ENCODE data around the gene SKAP2. TPM values are rescaled to one million over a fixed set of nuclear protein-coding genes. Genes with fewer than 3 reads are reported as not detected.

Gene SKAP2
- 42.8 and 46.4 TPM in 2 replicates for total RNA-seq
- long read RNA-seq, transcript SKAP2-201 (13 exons, 3,998 nt): major isoform, 125 of 165 reads
- long read RNA-seq, partial matches to known transcripts: 11 of 165 reads
- long read RNA-seq, other reads (novel, unspliced or antisense): 29 of 165 reads

GRCh38 chr7:26864309-26865093 lies at the start of gene SKAP2:
TSS of gene SKAP2 (minus strand) at chr7:26864590. CDS start at chr7:26864429, 161 bp downstream.
- peak; percentile 98 for DNase-seq (ENCODE audit: low spot score, unreplicated experiment)
- H3K27ac Mint-ChIP-seq: peak within 1 kb of the TSS; percentile 99
- H3K36me3 Mint-ChIP-seq (ENCODE audit: insufficient read depth): no peaks in the 10 kb centered on the region
- no peak for TF ChIP-seq CTCF (IDR thresholded peaks at IDR 0.05; ENCODE audit: unreplicated experiment)
- peaks cover 35% of the 10 kb centered on the region for H3K4me1 Mint-ChIP-seq (ENCODE audit: low read depth)
- H3K4me3 Mint-ChIP-seq (ENCODE audit: low read depth): peak within 1 kb of the TSS; percentile 95
- no peaks in the 10 kb centered on the region for H3K9me3 Mint-ChIP-seq (ENCODE audit: low read depth)
- H3K27me3 Mint-ChIP-seq: no peaks in the 10 kb centered on the region

GRCh38 chr7:26912933-26913536 lies 48.6 kb upstream of the SKAP2 start:
- Mint-ChIP-seq H3K36me3 (ENCODE audit: insufficient read depth) (no peaks in the 10 kb centered on the region), H3K9me3 (ENCODE audit: low read depth) (no peaks in the 10 kb centered on the region), H3K4me1 (ENCODE audit: low read depth) (peaks cover 7% of the 10 kb centered on the region), H3K27ac (no peak overlapping the region), H3K27me3 (no peaks in the 10 kb centered on the region), H3K4me3 (ENCODE audit: low read depth) (no peak overlapping the region)
- DNase-seq (ENCODE audit: low spot score, unreplicated experiment): no peak
- TF ChIP-seq CTCF (IDR thresholded peaks at IDR 0.05; ENCODE audit: unreplicated experiment): no peak

- H3K4me3 Mint-ChIP-seq (ENCODE audit: low read depth): no peak overlapping the region
- no peaks in the 10 kb centered on the region for H3K9me3 Mint-ChIP-seq (ENCODE audit: low read depth)
- no peak for DNase-seq (ENCODE audit: low spot score, unreplicated experiment)
- no peak for TF ChIP-seq CTCF (IDR thresholded peaks at IDR 0.05; ENCODE audit: unreplicated experiment)
- no peaks in the 10 kb centered on the region for H3K36me3 Mint-ChIP-seq (ENCODE audit: insufficient read depth)
- no peak overlapping the region for H3K27ac Mint-ChIP-seq
- H3K4me1 Mint-ChIP-seq (ENCODE audit: low read depth): no peaks in the 10 kb centered on the region
- no peaks in the 10 kb centered on the region for H3K27me3 Mint-ChIP-seq
These were observed 47.9 kb upstream of the SKAP2 start for GRCh38 chr7:26912338-26912737.

GRCh38 chr7:26910221-26910620 lies 45.8 kb upstream of the SKAP2 start:
- H3K9me3 Mint-ChIP-seq (ENCODE audit: low read depth): no peaks in the 10 kb centered on the region
- H3K36me3 Mint-ChIP-seq (ENCODE audit: insufficient read depth): no peaks in the 10 kb centered on the region
- no peaks in the 10 kb centered on the region for H3K27me3 Mint-ChIP-seq

More at GRCh38 chr7:26910221-26910620, 45.8 kb upstream of the SKAP2 start:
- Mint-ChIP-seq H3K4me1 (ENCODE audit: low read depth) (peaks cover 4% of the 10 kb centered on the region), H3K4me3 (ENCODE audit: low read depth) (no peak overlapping the region), H3K27ac (no peak overlapping the region)
- no peak for TF ChIP-seq CTCF (IDR thresholded peaks at IDR 0.05; ENCODE audit: unreplicated experiment)
- no peak for DNase-seq (ENCODE audit: low spot score, unreplicated experiment)
